ENCODE measurements around the gene KCNQ2.

- no peak for TF ChIP-seq CTCF (IDR thresholded peaks at IDR 0.05)
- no peak for TF ChIP-seq POLR2A (IDR thresholded peaks at IDR 0.05)
- TF ChIP-seq EP300 (IDR thresholded peaks at IDR 0.05): no peak
Observed at GRCh38 chr20:63444548-63444947, 27.9 kb downstream of the KCNQ2 start.

Data from stomach (tissue), 4 donors.